ENCODE results near the gene PMVK. TPM values are rescaled to one million over a fixed set of nuclear protein-coding genes. Genes with fewer than 3 reads are reported as not detected.

PMVK gene
- total and polyA plus RNA-seq, 2 of the 8 experiments (the other 6 are each of a cell fraction or from before 2014, with no cell fraction given): 23.8 to 26.5 TPM

- TF ChIP-seq MAX (IDR thresholded peaks at IDR 0.05): no peak
- no peak for TF ChIP-seq TAF7 (optimal IDR thresholded peaks at IDR 0.05; ENCODE audit: borderline replicate concordance, low read depth, low read length)
- TF ChIP-seq GTF2F1 (IDR thresholded peaks at IDR 0.05; ENCODE audit: borderline replicate concordance, low read depth, low read length): no peak
- no peak for TF ChIP-seq ATF3 (IDR thresholded peaks at IDR 0.05; ENCODE audit: insufficient read depth, low read depth, low read length)
- TF ChIP-seq SP4 (IDR thresholded peaks at IDR 0.05; ENCODE audit: low read length): no peak
- no peak for TF ChIP-seq CBX5 (IDR thresholded peaks at IDR 0.05; ENCODE audit: low read depth, low read length)
Observed at GRCh38 chr1:154879038-154879421, 57.5 kb downstream of the PMVK start (continued).

All from H1 (cell line).